ENCODE data around the gene TPPP.

DNA sequence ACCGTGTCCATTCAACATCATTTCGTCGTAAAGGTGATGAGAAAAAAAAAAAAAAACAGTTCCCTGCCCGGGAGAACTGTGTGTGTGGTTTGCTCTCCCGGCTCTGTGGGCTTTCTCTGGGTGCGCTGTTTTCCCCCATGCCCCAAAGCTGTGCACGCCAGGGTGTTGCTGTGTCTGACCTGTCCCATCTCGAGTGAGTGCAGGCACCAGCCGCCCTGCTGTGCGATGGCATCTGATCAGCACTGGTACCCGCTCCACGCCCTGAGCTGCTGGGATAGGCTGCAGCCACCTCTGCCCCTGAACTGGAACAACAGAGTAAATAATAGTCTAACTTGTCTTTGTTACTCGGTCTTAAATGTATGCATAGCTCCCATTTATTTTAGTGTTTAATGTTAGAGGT is 47.7 kb downstream of the TPPP start:
- TF ChIP-seq, protein P1, sequence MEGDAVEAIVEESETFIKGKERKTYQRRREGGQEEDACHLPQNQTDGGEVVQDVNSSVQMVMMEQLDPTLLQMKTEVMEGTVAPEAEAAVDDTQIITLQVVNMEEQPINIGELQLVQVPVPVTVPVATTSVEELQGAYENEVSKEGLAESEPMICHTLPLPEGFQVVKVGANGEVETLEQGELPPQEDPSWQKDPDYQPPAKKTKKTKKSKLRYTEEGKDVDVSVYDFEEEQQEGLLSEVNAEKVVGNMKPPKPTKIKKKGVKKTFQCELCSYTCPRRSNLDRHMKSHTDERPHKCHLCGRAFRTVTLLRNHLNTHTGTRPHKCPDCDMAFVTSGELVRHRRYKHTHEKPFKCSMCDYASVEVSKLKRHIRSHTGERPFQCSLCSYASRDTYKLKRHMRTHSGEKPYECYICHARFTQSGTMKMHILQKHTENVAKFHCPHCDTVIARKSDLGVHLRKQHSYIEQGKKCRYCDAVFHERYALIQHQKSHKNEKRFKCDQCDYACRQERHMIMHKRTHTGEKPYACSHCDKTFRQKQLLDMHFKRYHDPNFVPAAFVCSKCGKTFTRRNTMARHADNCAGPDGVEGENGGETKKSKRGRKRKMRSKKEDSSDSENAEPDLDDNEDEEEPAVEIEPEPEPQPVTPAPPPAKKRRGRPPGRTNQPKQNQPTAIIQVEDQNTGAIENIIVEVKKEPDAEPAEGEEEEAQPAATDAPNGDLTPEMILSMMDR (IDR thresholded peaks at IDR 0.05; ENCODE audit: low read depth, low read length) = no peak
- no peak for TF ChIP-seq EZH2phosphoT487 (IDR thresholded peaks at IDR 0.05; ENCODE audit: low read depth)

Data from OCI-LY3 (cell line).